GM21381 (cell line): ENCODE data around the gene GPATCH8.
A peak's percentile ranks its signal among the peaks of the same experiment; 100 is the strongest.
"Not testable (repeated sequence)": the region's sequence is repeated elsewhere in the genome, so short reads cannot be mapped to it uniquely, and the experiment has no call there.

Experiments
- ATAC-seq: cut with Tn5 transposase; IDR thresholded peaks from one replicate; pipeline ENCODE4 v1.9.1; 2021; ENCODE audit warnings: mild to moderate bottlenecking, moderate library complexity; ENCODE audit not compliant: unreplicated experiment

The GPATCH8 gene

GRCh38 chr17:44398692-44399691, 104.2 kb downstream of the GPATCH8 start:
- ATAC-seq: no peak

GRCh38 chr17:44397479-44398440, 105.4 kb downstream of the GPATCH8 start:
- ATAC-seq: no peak

DNA sequence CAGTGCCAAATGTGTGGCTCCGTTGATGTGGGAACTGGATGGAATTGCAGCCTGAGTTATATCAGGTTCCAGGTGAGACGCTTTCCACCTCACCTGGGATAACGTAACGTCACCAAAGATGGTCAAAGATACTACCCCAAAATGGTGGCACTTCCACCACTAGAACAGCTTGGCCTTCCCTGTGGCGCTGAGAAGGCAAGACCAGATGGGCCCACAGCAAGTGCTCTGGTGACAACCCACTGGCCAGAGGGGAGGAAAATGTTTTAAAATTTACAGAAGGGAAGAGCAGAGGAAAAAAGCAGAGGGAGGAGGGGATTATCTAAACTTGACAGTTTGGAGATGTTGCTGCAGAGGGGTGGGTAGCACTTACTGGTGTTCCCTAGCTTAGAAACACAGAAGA, 106.3 kb downstream of the GPATCH8 start:
- ATAC-seq: no peak

DNA sequence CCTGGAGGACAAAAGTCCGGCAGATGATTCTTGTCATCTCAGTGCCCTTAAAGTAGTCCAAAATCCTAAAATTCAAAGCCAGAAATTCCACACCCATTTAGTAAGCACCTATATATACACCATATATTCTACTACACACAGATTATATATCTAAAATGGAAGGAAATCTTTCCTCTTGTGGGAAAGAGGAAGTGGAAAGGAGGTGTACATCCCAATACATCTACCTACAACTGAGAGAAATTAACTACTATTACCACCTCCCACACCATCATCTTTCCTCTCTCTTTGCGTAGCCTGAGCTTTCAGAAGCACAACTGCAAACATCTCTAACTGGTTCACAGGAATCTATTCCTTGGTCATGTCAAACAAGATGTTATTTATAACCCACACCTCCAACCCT, 108.4 kb downstream of the GPATCH8 start:
- no peak for ATAC-seq

DNA sequence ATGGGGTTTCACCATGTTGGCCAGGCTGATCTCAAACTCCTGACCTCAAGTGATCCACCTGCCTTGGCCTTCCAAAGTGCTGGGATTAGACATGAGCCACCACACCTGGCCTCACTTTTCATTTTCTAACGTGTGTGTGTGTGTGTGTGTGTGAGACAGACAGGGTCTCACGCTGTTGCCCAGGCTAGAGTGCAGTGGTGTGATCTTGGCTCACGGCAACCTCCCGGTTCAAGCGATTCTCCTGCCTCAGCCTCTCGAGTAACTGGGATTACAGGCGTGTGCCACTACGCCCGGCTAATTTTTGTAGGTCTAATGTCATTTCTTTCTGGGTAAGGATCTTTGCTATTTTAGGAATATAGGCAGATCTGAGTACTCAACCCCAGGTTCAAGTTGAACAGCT, 109.1 kb downstream of the GPATCH8 start:
- ATAC-seq: not testable (repeated sequence)

GRCh38 chr17:44390250-44390870, 112.8 kb downstream of the GPATCH8 start:
- ATAC-seq: no peak

- ATAC-seq: no peak
These were observed 113.4 kb downstream of the GPATCH8 start for GRCh38 chr17:44389723-44390202.

DNA sequence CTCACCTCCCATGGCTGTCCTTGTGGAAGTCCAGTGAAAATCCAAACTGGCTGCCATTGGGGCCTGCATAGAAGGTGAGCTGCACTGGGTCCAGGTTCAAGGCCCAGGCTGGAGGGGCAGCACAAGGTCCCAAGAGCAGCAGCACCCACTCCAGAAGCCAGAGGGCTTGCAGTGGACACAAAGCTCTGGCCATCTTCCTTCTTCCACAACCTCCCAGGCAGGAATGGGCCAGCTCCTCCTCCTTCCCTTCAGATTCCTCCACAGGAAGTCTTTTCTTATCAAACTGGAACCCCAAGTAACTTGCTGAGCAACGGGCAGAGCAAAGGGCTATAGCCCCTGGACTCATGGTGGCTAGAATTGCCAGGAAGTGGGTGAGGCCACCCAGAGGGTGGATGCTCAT, 113.9 kb downstream of the GPATCH8 start, which contains the start of gene ITGA2B:
TSS of gene ITGA2B (minus strand) at position 369 of the 400 bp plus-strand sequence. CDS start at position 193, 176 bp downstream.
- ATAC-seq: no peak

- ATAC-seq: no peak
These were observed 115.4 kb downstream of the GPATCH8 start for GRCh38 chr17:44387804-44388203.

GRCh38 chr17:44386182-44386525, 117.1 kb downstream of the GPATCH8 start:
- ATAC-seq: no peak

- peak; percentile 58 for ATAC-seq
These were observed 117.7 kb downstream of the GPATCH8 start for GRCh38 chr17:44385287-44386181.

GRCh38 chr17:44384823-44385286, 118.4 kb downstream of the GPATCH8 start:
- peak; percentile 23 for ATAC-seq

DNA sequence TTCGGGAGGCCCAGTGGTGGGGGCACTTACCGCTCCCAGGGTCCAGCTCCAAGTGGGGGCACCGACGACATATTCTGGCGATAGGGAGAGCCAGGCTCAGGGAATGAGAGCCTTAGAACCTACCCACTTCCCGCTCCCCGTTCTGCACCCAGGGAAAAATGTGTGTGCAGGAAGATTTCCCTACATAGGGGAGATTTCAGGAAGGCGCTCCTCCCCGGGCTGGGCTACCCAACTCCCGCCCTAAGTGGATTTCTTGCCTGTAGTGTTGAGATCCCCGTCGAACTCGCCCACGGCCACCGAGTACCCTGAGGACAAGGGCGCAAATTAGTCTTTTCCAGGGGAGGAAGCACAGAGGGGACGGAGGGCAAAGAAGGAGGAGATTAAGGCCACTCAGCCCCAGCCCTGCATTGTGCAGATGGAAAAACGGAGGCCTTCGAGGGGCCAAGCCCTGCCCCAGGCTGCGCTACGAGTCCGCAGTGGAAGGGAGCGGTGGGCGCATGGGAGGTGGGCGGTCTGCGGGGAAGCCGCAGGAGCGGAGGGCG, 118.9 kb downstream of the GPATCH8 start:
- ATAC-seq: no peak

GRCh38 chr17:44383861-44384260, 119.3 kb downstream of the GPATCH8 start:
- no peak for ATAC-seq

DNA sequence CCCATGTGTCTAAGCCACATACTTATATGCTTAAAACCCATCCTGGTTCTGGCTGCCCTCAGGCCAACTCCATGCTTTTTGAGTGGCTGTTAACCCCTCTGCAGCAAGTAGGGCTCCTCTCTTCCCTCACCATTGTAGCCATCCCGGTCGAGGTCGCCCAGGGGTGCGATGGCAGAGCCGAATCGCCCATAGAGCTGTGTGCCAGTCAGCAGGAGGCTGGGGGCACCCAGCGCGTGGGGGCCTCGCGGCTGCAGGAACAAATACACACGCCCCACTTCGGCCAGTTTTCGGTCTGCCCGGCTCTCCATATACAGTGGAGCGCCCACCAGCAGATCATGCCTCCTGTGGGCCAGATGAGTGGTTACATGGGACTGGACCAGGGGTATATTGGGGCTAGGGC, 119.8 kb downstream of the GPATCH8 start:
- no peak for ATAC-seq

DNA sequence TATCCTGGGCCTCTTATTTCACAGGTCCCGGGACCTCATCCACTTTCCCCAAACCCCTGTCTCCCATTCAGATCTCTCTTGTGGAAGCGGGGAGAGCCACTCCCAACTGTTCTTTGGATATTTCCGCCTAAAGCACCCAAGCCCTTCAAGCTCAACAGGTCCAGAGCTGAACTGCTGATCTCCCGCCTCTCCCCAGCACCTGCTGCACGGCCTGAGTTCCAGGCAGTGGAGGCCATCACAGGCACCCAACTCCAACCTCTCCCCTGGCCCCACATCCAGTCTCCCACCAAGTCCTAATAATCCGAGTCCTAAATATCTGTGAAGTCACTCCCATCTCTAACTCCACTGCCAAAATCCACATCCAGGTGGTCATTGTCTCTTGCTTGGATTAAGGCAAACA, 120.3 kb downstream of the GPATCH8 start:
- ATAC-seq: no peak

DNA sequence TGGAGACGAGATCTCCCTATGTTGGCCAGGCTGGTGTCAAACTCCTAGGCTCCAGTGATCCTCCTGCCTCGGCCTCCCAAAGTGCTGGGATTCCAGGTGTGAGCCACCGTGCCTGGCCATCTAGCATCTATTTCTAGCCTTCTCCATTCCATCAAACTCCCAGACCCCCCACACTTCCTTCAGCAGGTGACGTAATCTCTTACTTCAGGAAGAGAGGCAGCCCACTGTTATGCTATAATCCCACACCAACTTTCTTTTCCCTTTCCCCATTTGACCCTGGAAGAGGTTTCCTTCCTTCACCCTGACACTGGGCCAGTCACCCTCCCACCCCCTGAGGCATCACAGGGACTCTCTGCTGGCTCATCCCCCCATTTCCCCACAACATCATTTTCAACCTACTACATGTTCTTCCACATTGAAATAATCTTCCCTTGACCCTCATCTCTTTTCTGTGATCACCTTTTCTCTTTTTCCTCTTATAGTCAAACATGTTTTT, 121.3 kb downstream of the GPATCH8 start:
- no peak for ATAC-seq

DNA sequence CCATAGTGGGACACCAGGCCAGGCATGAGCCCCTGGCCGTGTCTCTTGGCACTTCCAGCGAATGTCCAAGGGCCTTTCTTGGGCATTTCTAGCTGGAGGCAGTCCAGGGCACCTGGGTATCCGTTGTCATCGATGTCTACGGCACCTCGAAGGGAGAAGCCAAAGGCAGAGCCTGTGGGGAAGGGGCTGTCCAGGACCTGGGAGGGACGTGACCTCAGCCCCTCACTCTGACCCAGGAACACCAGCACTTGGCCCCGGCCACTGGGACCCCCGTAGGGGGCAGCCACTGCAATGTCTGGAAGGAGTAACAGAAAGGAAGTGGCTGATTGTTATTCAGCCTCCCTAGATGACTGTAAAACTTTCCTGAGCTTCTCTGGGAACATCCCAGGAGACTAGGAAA, 122.4 kb downstream of the GPATCH8 start:
- no peak for ATAC-seq

GRCh38 chr17:44379887-44380286, 123.3 kb downstream of the GPATCH8 start:
- ATAC-seq: no peak
